ENCODE data around the gene KATNAL2. TPM values are rescaled to one million over a fixed set of nuclear protein-coding genes. Genes with fewer than 3 reads are reported as not detected.

The KATNAL2 gene
- total RNA-seq (2021) = 9.9 to 12.1 TPM (median 11.7 TPM) in 3 replicates
- percentile 45 among the genes with signal in this experiment for Bru-seq, nascent RNA
- long read RNA-seq, experiment 1, partial matches to known transcripts = 4 of 20 reads
- long read RNA-seq, experiment 1, other reads (novel, unspliced or antisense) = 16 of 20 reads
- long read RNA-seq, experiment 2, partial matches to known transcripts = 5 of 9 reads
- long read RNA-seq, experiment 2, other reads (novel, unspliced or antisense) = 4 of 9 reads
- long read RNA-seq, experiment 3, partial matches to known transcripts = 0 of 2 reads
- long read RNA-seq, experiment 3, other reads (novel, unspliced or antisense) = 2 of 2 reads

GRCh38 chr18:46917108-46917802, at the start of gene KATNAL2, which contains the start of gene PIAS2:
TSS of gene KATNAL2 (plus strand) at chr18:46917602. CDS start at chr18:46946873, 29,271 bp downstream.
TSS of gene PIAS2 (minus strand) at chr18:46917507. CDS start at chr18:46917345, 162 bp downstream.
- Mint-ChIP-seq H3K4me3 (peak within 1 kb of the TSS; percentile 93), H3K4me1 (peaks cover 62% of the 10 kb centered on the region), H3K9me3 (no peaks in the 10 kb centered on the region), H3K27ac (peak within 1 kb of the TSS; percentile 100), H3K36me3 (no peaks in the 10 kb centered on the region; the same call in 1 of the 2 replicates), H3K27me3 (ENCODE audit: low read depth) (no peaks in the 10 kb centered on the region)
- POLR2A ChIA-PET = interaction anchor here (1.1 kb wide), 1 partner anchor 24 kb away, joined by 3 read pairs; no protein-coding TSS in a partner anchor
- CTCF ChIA-PET = interaction anchor here (0.6 to 1.4 kb wide), 6 partner anchors 18 to 637 kb away, joined by 3 to 6 read pairs (median 4); no protein-coding TSS in a partner anchor
- DNase-seq (ENCODE audit: low spot score) = peak; percentile 76
- peak; percentile 80 for ATAC-seq
- TF ChIP-seq CBFB (CRISPR knock-in tag; IDR thresholded peaks at IDR 0.05; ENCODE audit: low read depth) (peak; percentile 87; the same call in 1 of the 2 replicates), ZNF425 (CRISPR knock-in tag; conservative IDR thresholded peaks at IDR 0.05) (no peak), STAT6 (CRISPR knock-in tag; conservative IDR thresholded peaks at IDR 0.05; ENCODE audit: low read depth) (no peak), HMGXB4 (CRISPR knock-in tag; IDR thresholded peaks at IDR 0.05) (peak; percentile 60), RORB (CRISPR knock-in tag; IDR thresholded peaks at IDR 0.05) (no peak), SOX15 (CRISPR knock-in tag; IDR thresholded peaks at IDR 0.05) (no peak), ELF4 (CRISPR knock-in tag; IDR thresholded peaks at IDR 0.05; ENCODE audit: low read depth) (no peak), IRF1 (CRISPR knock-in tag; IDR thresholded peaks at IDR 0.05) (peak; percentile 54), MAX (CRISPR knock-in tag; IDR thresholded peaks at IDR 0.05) (no peak; the same call in 1 of the 2 replicates), CDX4 (CRISPR knock-in tag; IDR thresholded peaks at IDR 0.05; ENCODE audit: borderline replicate concordance) (no peak), NR2C2 (CRISPR knock-in tag; IDR thresholded peaks at IDR 0.05) (no peak), ATF1 (CRISPR knock-in tag; IDR thresholded peaks at IDR 0.05) (no peak), GABPB1 (CRISPR knock-in tag; IDR thresholded peaks at IDR 0.05) (no peak), RELA (CRISPR knock-in tag; IDR thresholded peaks at IDR 0.05; ENCODE audit: borderline replicate concordance) (peak; percentile 60; the same call in 1 of the 2 replicates), SMAD3 (CRISPR knock-in tag; IDR thresholded peaks at IDR 0.05; ENCODE audit: borderline replicate concordance) (no peak), EMX1 (CRISPR knock-in tag; IDR thresholded peaks at IDR 0.05) (peak; percentile 49; the same call in 1 of the 2 replicates), ZNF138 (CRISPR knock-in tag; conservative IDR thresholded peaks at IDR 0.05) (0 out of 2 replicates have a peak, but pooled peaks have one; percentile 28), FOXK1 (CRISPR knock-in tag; IDR thresholded peaks at IDR 0.05) (peak; percentile 44; the same call in 1 of the 2 replicates), ETV6 (CRISPR knock-in tag; IDR thresholded peaks at IDR 0.05) (no peak; the same call in none of the 2 replicates), ZNF532 (CRISPR knock-in tag; IDR thresholded peaks at IDR 0.05; ENCODE audit: borderline replicate concordance) (no peak), ZNF671 (CRISPR knock-in tag; IDR thresholded peaks at IDR 0.05) (no peak), FOXJ3 (CRISPR knock-in tag; IDR thresholded peaks at IDR 0.05; ENCODE audit: borderline replicate concordance) (no peak), ZNF317 (CRISPR knock-in tag; IDR thresholded peaks at IDR 0.05; ENCODE audit: borderline replicate concordance, low read depth) (no peak)

Data from WTC11 (cell line).